Urinary bladder (tissue), 4 donors: ENCODE results near the gene LBH. TPM values are rescaled to one million over a fixed set of nuclear protein-coding genes. Genes with fewer than 3 reads are reported as not detected.

ENCODE experiments used
- DNase-seq: peaks from one replicate; pipeline ENCODE4 v3.0.0-alpha.2; 2015; ENCODE audit errors: extremely low spot score
- H3K27ac ChIP-seq: one replicate; pipeline ENCODE4 v1.5.1; 2013; ENCODE audit warnings: low read depth, mild to moderate bottlenecking, moderate library complexity
- H3K36me3 ChIP-seq: one replicate; pipeline ENCODE4 v1.6.1; 2013; ENCODE audit warnings: mild to moderate bottlenecking, moderate library complexity; ENCODE audit not compliant: insufficient read depth
- H3K4me1 ChIP-seq: one replicate; pipeline ENCODE4 v1.6.1; 2013; ENCODE audit warnings: mild to moderate bottlenecking, moderate library complexity; ENCODE audit not compliant: insufficient read depth
- H3K4me3 ChIP-seq: one replicate; pipeline ENCODE4 v1.5.1; 2013; ENCODE audit warnings: low read depth, low read length
- WGBS: extraction: QIAGEN DNeasy Blood & Tissue Kit; methylation state at CpG from one replicate; pipeline ENCODE4 v1.1.7; 2013; 5-methylcytosine and 5-hydroxymethylcytosine counted together
- polyA plus RNA-seq: library from polyadenylated mRNA; stranded (reverse); fragments of 200-250 nt; gene quantifications from one replicate; pipeline ENCODE4 v1.2.3, GENCODE V29; 2013
- total RNA-seq: library from RNA; depleted of rRNA; stranded (reverse); fragments of >200 nt; gene quantifications from one replicate; pipeline ENCODE4 v1.2.3, GENCODE V29; 2014
- donor health status: healthy with polysubstance abuse.
- donor health status: healthy.

The LBH gene
- total and polyA plus RNA-seq, 2 donors, result 39.4 to 48.9 TPM

DNA sequence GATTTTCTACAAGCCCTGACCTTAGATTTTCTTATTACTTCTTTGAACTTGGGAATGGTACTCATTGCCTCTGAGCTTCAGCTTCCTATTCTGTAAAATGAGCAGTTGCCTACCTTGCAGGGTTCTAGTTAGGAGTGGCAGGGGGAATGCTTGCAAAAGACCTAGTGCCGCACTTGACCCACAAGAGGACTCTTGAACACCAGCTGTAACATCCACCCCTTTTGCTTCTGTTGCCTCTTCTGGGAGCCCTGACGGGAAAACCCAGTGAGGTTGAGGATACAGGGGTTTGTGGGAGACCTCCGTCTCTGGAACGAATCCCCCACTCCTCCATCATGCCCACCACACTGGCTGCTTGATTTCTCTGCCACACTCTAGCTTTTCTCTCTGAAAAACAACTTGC lies 27.1 kb upstream of the LBH start:
- H3K4me3 ChIP-seq, result no peak overlapping the region
- H3K4me1 ChIP-seq, result no peaks in the 10 kb centered on the region
- H3K27ac ChIP-seq, result no peak overlapping the region
- WGBS, result 93% methylated on average over 4 of the region's 4 CpGs
- H3K36me3 ChIP-seq, result no peaks in the 10 kb centered on the region
- no peak for DNase-seq

GRCh38 chr2:30205456-30205855 lies 25.9 kb upstream of the LBH start:
- no peaks in the 10 kb centered on the region for H3K4me1 ChIP-seq
- WGBS, result 91% methylated on average over 1 of the region's 1 CpG
- H3K4me3 ChIP-seq, result no peak overlapping the region
- no peak overlapping the region for H3K27ac ChIP-seq
- H3K36me3 ChIP-seq, result no peaks in the 10 kb centered on the region
- no peak for DNase-seq

DNA sequence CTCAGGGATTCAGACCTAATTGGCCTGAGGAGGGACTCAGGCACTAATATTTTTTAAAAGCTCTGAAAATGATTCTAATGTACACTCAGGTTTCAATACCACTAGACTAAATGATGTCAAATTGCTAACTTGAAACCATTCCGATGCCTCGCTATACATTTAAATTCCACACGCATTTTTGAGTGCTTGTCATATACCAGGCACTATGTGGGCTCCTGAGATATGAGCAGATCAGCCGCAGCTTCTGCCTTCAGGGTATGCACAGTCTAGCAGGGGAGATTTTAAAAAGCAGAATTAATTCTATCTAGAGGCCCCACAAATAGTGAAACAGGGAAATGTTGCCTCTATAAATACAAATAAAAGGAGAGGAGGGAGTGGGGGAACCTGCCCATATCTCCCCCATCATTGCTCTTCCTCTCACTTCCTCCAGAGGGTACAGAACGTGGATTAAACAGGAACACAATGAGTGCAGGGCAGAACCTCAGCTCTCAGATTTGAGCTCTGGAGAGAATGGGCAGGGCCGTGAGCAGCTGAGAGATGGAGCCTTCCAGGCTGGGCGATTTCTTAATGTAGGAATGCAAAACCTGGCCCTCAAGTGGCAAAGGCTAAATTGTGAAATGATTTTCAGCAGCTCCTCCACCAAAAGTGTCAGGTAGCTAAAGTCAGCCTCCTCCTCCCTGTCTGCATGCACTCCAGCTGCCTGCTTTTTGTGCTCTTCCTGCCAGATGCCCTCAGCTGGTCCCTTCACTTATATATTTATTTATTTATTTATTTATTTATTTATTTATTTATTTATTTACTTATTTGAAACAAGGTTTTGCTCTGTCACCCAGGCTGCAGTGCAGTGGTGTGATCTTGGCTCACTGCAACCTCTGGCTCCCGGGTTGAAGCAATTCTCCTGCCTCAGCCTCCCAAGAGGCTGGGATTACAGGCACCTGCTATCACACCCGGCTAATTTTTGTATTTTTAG lies 24.6 kb upstream of the LBH start:
- no peak overlapping the region for H3K27ac ChIP-seq
- no peak for DNase-seq
- 83% methylated on average over 9 of the region's 9 CpGs for WGBS
- H3K4me1 ChIP-seq, result no peaks in the 10 kb centered on the region
- H3K36me3 ChIP-seq, result no peaks in the 10 kb centered on the region
- no peak overlapping the region for H3K4me3 ChIP-seq

DNA sequence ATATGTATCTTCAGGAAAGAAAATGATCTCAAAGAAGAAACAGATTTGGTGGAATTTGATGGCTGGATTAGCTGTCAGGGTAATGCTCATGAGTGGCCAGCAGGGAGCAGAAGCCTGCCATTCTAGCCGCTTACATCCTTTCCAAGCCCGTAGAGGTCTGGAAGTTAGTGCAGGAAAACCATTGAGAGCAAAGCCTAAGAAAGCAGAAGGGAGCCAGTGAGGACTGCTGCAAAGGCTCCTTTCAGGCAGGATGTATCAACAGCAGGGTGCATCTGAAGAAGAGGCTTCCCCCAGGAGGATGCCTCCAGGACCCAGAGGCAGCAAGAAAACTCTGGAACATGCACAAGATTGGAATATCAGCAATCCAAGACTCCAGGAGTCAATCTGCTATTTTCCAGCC lies 22.9 kb upstream of the LBH start:
- 2% methylated on average over 2 of the region's 2 CpGs for WGBS
- Histone ChIP-seq H3K4me1 (no peaks in the 10 kb centered on the region), H3K4me3 (no peak overlapping the region), H3K36me3 (no peaks in the 10 kb centered on the region), H3K27ac (no peak overlapping the region)
- peak; percentile 42 for DNase-seq

DNA sequence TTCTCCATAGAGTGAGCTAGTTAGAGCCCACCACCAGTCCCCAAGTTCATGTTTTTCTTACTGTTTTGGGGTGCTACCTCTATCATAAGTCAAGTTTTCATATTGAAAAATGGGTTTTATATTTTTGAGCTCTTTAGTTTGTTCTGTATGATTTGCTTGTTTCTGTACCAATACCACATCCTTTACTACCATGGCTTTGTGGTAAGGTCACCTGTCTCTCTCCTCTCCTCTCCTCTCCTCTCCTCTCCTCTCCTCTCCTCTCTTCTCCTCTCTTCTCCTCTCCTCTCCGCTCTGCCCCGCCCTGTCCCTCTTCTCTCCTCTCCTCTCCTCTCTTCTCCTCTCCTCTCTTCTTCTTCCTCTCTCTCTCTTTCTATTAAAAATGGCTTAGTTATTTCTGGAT lies 22.1 kb upstream of the LBH start:
- Histone ChIP-seq H3K4me3 (no peak overlapping the region), H3K27ac (no peak overlapping the region), H3K36me3 (no peaks in the 10 kb centered on the region), H3K4me1 (no peaks in the 10 kb centered on the region)
- no peak for DNase-seq
- 73% methylated on average over 2 of the region's 2 CpGs for WGBS

- Histone ChIP-seq H3K4me3 (no peak overlapping the region), H3K36me3 (no peaks in the 10 kb centered on the region), H3K27ac (no peak overlapping the region), H3K4me1 (no peaks in the 10 kb centered on the region)
- no peak for DNase-seq
- WGBS, result 97% methylated on average over 11 of the region's 11 CpGs
Measured at GRCh38 chr2:30213326-30213725, 18.0 kb upstream of the LBH start.

DNA sequence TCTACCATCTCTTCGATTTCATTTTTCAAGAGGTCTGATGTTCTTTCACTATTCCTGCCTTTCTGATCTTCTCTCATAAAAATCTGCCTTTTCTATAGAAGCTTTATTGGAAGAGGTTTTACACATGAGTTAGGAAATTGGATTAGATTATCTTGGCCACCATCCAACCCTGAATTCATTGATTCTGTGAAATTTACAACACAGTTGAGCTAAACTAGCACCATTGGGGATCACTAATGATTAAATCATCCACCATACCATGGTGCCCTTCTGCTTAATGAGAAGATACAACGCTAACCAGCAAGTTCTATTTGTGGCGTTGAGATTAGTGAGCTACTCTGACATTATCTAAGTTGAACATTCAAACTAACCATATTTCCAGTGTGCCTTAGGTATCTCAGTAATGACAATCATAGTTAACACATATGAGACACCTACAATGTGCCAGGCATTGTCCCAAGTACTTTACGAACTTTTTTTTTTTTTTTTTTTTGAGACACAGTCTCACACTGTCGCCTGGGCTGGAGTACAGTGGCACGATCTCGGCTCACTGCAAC lies 17.3 kb upstream of the LBH start:
- WGBS, result 97% methylated on average over 7 of the region's 7 CpGs
- H3K36me3 ChIP-seq, result no peaks in the 10 kb centered on the region
- DNase-seq, result no peak
- H3K4me1 ChIP-seq, result no peaks in the 10 kb centered on the region
- no peak overlapping the region for H3K4me3 ChIP-seq
- no peak overlapping the region for H3K27ac ChIP-seq

DNA sequence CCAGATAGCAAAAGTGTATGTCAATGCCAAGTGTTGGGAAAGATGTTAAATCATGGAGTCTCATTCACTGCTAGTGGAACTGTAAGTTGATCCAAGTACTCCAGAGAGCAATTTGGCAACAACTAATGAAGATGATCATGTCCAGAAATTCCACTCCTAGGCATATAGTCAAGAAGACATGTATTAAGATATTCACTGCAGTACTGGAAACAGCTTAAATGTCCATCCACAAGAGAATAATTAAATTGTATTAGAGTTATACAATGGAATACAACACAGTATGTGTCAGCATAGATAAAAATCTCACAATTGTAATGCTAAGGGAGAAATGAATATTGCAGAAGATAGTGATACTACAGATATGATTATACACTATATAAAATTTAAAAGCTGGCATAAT lies 15.2 kb upstream of the LBH start:
- no peaks in the 10 kb centered on the region for H3K4me1 ChIP-seq
- DNase-seq, result peak; percentile 33
- H3K36me3 ChIP-seq, result no peaks in the 10 kb centered on the region
- no peak overlapping the region for H3K4me3 ChIP-seq
- H3K27ac ChIP-seq, result no peak overlapping the region

DNA sequence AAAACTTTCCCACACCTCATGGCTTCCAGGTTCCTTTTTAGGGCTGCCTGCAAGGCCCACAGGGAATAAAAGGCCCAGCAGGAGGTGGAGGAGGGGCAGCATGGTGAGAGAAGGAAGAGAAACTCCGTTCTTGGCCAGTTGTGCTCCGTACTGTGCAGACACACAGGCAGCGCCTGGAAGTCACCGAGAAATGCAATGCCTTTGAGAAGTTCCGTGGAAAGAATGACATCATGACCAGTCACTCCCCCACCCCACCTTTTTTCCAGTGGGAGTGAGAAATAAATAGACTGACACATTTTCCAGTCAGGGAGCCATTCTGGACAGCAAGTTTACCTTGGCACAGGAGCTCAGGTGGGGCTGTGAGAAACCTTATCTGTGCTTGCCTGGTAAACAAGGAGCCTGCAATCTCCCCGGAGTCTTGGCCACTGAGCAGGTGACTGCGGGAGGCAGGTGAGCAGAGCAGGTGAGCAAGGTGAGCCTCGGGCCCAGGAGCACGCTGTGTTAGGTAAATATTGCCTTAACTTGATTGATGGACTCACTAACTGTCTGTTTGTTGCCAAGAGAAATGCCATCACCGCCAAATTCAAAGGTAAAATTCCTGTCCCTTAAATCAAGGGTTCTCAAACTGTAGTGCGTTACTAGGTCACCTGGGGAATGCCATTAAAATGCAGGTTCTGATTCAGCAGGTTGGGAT lies 13.5 kb upstream of the LBH start:
- Histone ChIP-seq H3K36me3 (no peaks in the 10 kb centered on the region), H3K4me1 (no peaks in the 10 kb centered on the region), H3K27ac (no peak overlapping the region), H3K4me3 (no peak overlapping the region)
- WGBS, result 69% methylated on average over 11 of the region's 11 CpGs
- no peak for DNase-seq

GRCh38 chr2:30218338-30218713 lies 13.0 kb upstream of the LBH start:
- Histone ChIP-seq H3K36me3 (no peaks in the 10 kb centered on the region), H3K4me3 (no peak overlapping the region), H3K27ac (no peak overlapping the region), H3K4me1 (no peaks in the 10 kb centered on the region)
- WGBS, result 84% methylated on average over 6 of the region's 6 CpGs
- DNase-seq, result no peak

DNA sequence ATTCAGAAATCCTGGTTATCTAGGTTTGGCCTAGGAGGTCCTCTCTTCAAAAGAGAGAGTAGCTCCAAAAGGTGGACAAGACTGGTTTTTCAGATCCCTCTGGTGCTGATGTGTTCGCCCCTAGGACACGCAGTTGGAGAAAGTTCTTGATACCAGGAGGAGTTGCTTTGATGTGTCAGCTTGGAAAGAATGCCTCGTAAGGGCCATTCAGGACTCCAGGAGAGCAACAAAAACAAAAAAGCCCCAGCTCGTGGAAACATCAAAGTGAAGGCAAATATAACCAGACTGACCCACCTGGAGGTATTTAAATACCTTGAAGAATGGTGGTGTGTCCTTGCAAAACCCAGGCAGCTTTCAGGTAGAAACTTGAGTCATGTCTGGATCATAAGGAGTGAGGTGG lies 12.5 kb upstream of the LBH start:
- H3K27ac ChIP-seq, result no peak overlapping the region
- 94% methylated on average over 4 of the region's 4 CpGs for WGBS
- no peak for DNase-seq

DNA sequence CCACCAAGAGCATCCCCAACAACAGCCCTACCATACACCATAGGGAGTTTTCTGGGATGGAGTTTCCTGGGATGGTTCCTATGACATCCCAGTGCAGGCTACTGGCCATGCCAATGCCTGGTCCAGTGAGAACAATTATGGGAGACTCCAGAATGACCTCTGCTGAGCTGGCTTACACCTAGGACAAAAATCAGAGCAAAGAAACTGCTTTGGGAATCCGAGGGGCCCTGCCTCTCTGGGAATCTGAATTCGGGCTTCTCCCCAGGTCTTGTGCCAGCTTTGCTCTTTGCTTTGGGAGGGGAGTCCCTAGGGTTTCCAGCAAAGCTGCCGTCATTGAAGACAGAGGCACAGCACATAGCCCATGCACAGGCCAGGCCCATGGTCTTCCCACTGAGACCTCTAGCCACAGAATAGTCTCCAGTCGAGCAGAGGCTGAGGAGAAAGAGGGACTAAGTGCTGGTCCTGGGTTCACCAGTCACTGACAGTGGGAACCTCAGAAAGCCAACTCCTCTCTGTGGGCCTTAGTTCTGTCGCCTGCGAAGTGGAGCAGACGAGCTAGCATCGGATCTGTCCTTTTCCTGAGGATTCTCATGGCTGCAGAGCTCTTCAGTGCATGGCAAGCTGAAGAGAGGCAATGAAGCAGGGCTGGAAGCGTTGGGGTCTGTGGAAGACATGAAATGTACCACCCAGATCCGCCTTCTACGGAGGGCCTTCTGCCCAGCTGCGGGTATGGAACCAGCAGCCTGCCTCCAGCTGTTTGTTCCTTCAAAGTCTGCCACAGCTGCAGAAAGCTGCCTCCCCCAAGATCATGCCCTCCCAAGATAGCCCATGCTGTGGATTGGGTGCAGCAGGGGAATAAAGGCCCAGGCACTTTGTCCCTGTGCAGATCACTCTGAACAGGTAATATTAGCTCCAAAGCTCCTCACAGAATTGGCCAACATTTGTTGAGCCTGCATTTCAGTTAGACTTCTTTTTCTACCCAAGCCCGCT lies 11.2 kb upstream of the LBH start:
- Histone ChIP-seq H3K36me3 (no peaks in the 10 kb centered on the region), H3K4me3 (no peak overlapping the region), H3K4me1 (no peaks in the 10 kb centered on the region), H3K27ac (no peak overlapping the region)
- WGBS, result 96% methylated on average over 13 of the region's 13 CpGs
- no peak for DNase-seq

More for the DNA sequence above, 12.5 kb upstream of the LBH start:
- Histone ChIP-seq H3K36me3 (no peaks in the 10 kb centered on the region), H3K4me3 (no peak overlapping the region), H3K4me1 (no peaks in the 10 kb centered on the region)

GRCh38 chr2:30221531-30221930 lies 9.8 kb upstream of the LBH start:
- no peak overlapping the region for H3K27ac ChIP-seq
- H3K4me1 ChIP-seq, result no peaks in the 10 kb centered on the region
- H3K36me3 ChIP-seq, result no peaks in the 10 kb centered on the region
- no peak overlapping the region for H3K4me3 ChIP-seq
- no peak for DNase-seq
- 91% methylated on average over 6 of the region's 6 CpGs for WGBS
